HUDEP-2 (cell line): Measurements from ENCODE around the gene MXI1.
"Not testable (repeated sequence)": the region's sequence is repeated elsewhere in the genome, so short reads cannot be mapped to it uniquely, and the experiment has no call there.

Experiments used
- DNase-seq, 76 experiments: peaks; one replicate each; lab custom pipeline; 2025; ENCODE audit not compliant: unreplicated experiment in 76 of 76; lab: John Stamatoyannopoulos, UW

MXI1 gene

GRCh38 chr10:110226926-110227641 is 19.7 kb downstream of the MXI1 start:
- peak in 38 of 76 experiments; percentile 15 to 89 (median 74) for DNase-seq

- no peak for DNase-seq
These were observed 20.7 kb downstream of the MXI1 start for GRCh38 chr10:110228066-110228465.

- DNase-seq = no peak
These were observed 21.8 kb downstream of the MXI1 start for GRCh38 chr10:110229155-110229554.

GRCh38 chr10:110233846-110234245 is 26.4 kb downstream of the MXI1 start:
- no peak for DNase-seq

- no peak for DNase-seq
These were observed 30.6 kb downstream of the MXI1 start for GRCh38 chr10:110237894-110238480.

- no peak for DNase-seq
These were observed 32.5 kb downstream of the MXI1 start for GRCh38 chr10:110239892-110240291.

- DNase-seq = no peak
These were observed 34.0 kb downstream of the MXI1 start for GRCh38 chr10:110241407-110241806.

GRCh38 chr10:110241841-110242240 is 34.4 kb downstream of the MXI1 start:
- DNase-seq = no peak

- no peak for DNase-seq
These were observed 35.1 kb downstream of the MXI1 start for GRCh38 chr10:110242511-110242910.

- DNase-seq = no peak
These were observed 37.1 kb downstream of the MXI1 start for GRCh38 chr10:110244550-110244949.

- DNase-seq = not testable (repeated sequence)
These were observed 40.4 kb downstream of the MXI1 start for GRCh38 chr10:110247833-110248232.

GRCh38 chr10:110249489-110249888 is 42.1 kb downstream of the MXI1 start:
- not testable (repeated sequence) for DNase-seq

GRCh38 chr10:110251392-110251791 is 44.0 kb downstream of the MXI1 start:
- not testable (repeated sequence) for DNase-seq

GRCh38 chr10:110252151-110252550 is 44.7 kb downstream of the MXI1 start:
- no peak for DNase-seq

- no peak for DNase-seq
These were observed 47.1 kb downstream of the MXI1 start for GRCh38 chr10:110254467-110254866.

GRCh38 chr10:110258542-110258941 is 51.1 kb downstream of the MXI1 start:
- DNase-seq = peak in 32 of 76 experiments; percentile 6 to 82 (median 50)

GRCh38 chr10:110259317-110259716 is 51.9 kb downstream of the MXI1 start:
- DNase-seq = no peak

GRCh38 chr10:110260746-110261477 is 53.5 kb downstream of the MXI1 start:
- no peak for DNase-seq

- no peak for DNase-seq
These were observed 55.8 kb downstream of the MXI1 start for GRCh38 chr10:110263164-110263563.

- no peak for DNase-seq
These were observed 58.3 kb downstream of the MXI1 start for GRCh38 chr10:110265573-110266193.

GRCh38 chr10:110267276-110267675 is 59.9 kb downstream of the MXI1 start:
- no peak for DNase-seq
